GM13976 (cell line): ENCODE data around the gene CTPS2.
"Not testable (repeated sequence)": the region's sequence is repeated elsewhere in the genome, so short reads cannot be mapped to it uniquely, and the experiment has no call there.

Experiments used
- DNase-seq: peaks from one replicate; pipeline ENCODE4 v3.0.0; 2012; ENCODE audit warnings: low spot score
- CTCF ChIP-seq: IDR thresholded peaks from 2 replicates; pipeline ENCODE4 v1.5.1; 2012; ENCODE audit warnings: borderline replicate concordance, mild to moderate bottlenecking; ENCODE audit not compliant: insufficient read depth; ENCODE audit errors: extremely low read depth, missing control alignments, control extremely low read depth
- in situ Hi-C: fragments of 300-500 bp; cut with MboI; formaldehyde crosslinking; loops from one replicate; pipeline ENCODE4 v1.12.0; 2022; ENCODE audit warnings: low sequenced_read_pairs, mixed read lengths, inconsistent platforms; ENCODE audit not compliant: unreplicated experiment

Gene CTPS2

GRCh38 chrX:16579517-16579916 is 133.0 kb downstream of the CTPS2 start:
- in situ Hi-C loops = no loop called here
- TF ChIP-seq CTCF = no peak
- DNase-seq = no peak

GRCh38 chrX:16578218-16578617 is 134.3 kb downstream of the CTPS2 start:
- in situ Hi-C loops = no loop called here
- no peak for TF ChIP-seq CTCF
- DNase-seq = no peak

GRCh38 chrX:16577483-16578029 is 134.9 kb downstream of the CTPS2 start:
- no peak for TF ChIP-seq CTCF
- no peak for DNase-seq
- in situ Hi-C loops = no loop called here

GRCh38 chrX:16575388-16575787 is 137.1 kb downstream of the CTPS2 start:
- in situ Hi-C loops = not testable (repeated sequence)

GRCh38 chrX:16573781-16574180 is 138.7 kb downstream of the CTPS2 start:
- TF ChIP-seq CTCF = no peak
- no peak for DNase-seq
- in situ Hi-C loops = no loop called here

More at GRCh38 chrX:16575388-16575787, 137.1 kb downstream of the CTPS2 start:
- DNase-seq = not testable (repeated sequence)

GRCh38 chrX:16567681-16568080 is 144.8 kb downstream of the CTPS2 start:
- no peak for TF ChIP-seq CTCF
- in situ Hi-C loops = no loop called here
- no peak for DNase-seq

GRCh38 chrX:16566571-16566970 is 145.9 kb downstream of the CTPS2 start:
- DNase-seq = no peak
- in situ Hi-C loops = no loop called here

More at GRCh38 chrX:16566571-16566970, 145.9 kb downstream of the CTPS2 start:
- TF ChIP-seq CTCF = no peak
